ENCODE data around the gene RAPH1.

The RAPH1 gene

DNA sequence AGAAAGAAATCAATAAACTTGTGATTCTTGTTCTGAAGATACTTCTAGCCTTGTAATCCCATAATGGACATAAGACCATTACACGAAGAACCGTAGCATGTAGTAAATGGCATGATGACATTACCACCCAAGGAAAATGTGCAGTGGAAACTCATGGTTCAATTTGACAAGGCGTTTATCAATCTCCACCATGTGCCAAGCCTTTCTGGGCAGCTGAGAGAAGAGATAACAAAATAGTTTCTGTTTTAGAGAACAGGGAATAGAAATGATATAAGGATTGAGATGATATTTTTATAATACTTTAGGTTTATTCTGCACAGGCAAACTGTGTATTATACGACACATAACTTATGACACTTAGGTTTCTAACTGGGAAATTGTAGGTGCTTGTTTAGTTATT lies 187.7 kb downstream of the RAPH1 start:
- no peak for DNase-seq

DNA sequence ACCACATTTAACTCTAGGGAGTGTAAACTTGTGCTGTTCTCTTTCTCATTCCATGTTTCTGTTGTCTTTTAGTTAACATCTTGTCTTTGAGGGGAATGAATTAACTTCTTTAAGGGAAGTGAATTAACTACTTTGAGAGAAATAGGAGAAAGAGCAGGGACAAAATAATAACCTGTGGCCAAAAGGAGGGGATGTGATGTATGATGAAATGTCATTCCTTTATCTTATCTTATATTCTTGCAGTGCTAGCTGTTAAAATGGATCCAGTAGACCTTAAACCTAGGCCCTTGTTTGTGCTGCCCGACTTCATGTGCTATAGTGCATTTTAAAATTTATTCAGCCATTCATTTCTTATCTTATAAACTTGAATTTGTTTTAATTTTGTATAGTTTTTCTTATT lies 188.5 kb downstream of the RAPH1 start:
- no peak for DNase-seq

DNA sequence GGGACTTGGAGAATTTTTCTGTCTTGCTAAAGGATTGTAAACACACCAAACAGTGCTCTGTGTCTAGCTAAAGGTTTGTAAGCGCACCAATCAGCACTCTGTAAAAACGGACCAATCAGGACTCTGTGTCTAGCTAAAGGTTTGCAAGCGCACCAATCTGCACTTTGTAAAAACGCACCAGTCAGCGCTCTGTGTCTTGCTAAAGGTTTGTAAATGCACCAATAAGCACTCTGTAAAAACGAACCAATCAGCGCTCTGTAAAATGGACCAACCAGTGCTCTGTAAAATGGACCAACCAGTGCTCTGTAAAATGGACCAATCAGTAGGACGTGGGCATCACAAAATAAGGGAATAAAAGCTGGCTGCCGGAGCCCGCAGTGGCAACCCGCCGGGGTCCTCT lies 190.4 kb downstream of the RAPH1 start:
- DNase-seq: no peak

Data from NCI-H1436 (cell line).